Hematopoietic multipotent progenitor cell treated with erythropoietin and hydrocortisone succinate and interleukin-3 and kit ligand, for 17 days (in vitro differentiated cells): ENCODE data around the gene BCAP29.

Experiments
- DNase-seq: peaks from one replicate; pipeline ENCODE4 v3.0.0-alpha.2; 2015; ENCODE audit warnings: low spot score

BCAP29 gene

DNA sequence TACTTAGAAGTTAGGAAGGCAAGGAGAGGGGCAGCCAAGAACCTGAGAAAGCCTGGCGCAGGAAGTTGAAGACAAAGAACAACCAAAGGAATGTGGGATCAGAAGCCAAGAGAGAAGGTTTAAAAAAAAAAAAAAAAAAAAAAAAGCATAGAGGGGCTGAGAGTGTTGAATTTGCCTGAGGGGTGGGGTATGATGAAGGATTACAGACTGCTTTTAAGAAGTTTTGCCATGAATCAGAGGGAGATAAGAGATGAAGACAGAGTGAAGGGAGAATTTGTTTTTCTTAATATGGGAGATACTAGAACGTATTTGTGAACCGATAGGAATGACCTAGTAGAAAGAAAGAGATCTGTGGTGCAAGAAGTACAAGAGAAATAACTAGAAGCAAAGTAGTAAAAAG, 87.3 kb downstream of the BCAP29 start:
- no peak for DNase-seq

DNA sequence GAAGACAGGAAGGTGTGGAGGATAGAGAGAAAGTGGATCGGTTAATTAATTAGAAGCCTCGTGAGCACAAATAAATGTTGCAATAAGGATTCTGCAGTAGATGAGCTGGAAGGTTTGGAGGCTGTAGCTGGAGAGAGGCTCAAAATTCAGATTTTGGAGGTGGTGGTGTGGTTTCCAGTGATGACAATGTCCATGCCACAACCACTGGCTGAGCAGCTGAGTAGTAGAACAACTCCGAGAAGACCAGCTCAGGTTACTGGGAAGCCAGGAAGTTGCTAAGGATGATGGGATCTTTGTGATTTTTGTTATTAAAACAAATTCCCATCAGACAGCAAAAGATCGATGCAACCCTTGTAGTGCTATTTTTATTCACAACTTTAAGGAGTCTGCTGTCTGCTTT, 88.2 kb downstream of the BCAP29 start:
- no peak for DNase-seq
